HCT116 (cell line): ENCODE measurements around the gene TBX2. TPM values are rescaled to one million over a fixed set of nuclear protein-coding genes. Genes with fewer than 3 reads are reported as not detected.

Experiments used
- ATAC-seq: fragments of 200-7000 bp; cut with Tn5 transposase; 2 replicates; pipeline ENCODE4 v1.9.1; 2020; ENCODE audit warnings: mild to moderate bottlenecking, moderate library complexity
- BruUV-seq: library from RNA; stranded (reverse); fragments of 400-500 nt; replicated peaks from 2 replicates; lab custom pipeline; 2021; lab: Mats Ljungman, UMichigan
- CTCF ChIA-PET: fragments of 300-600 bp; sonication (Branson Sonifier 250); formaldehyde crosslinking; loops from one replicate; lab custom pipeline; 2021; ENCODE audit warnings: antibody characterized with exemption; lab: Charles Lee
- POLR2A ChIA-PET: fragments of 300-600, 350-600 bp; sonication (Branson Sonifier 250); formaldehyde crosslinking; loops from one replicate; lab custom pipeline; 2021; ENCODE audit warnings: antibody characterized with exemption; lab: Charles Lee
- RAD21 ChIA-PET, 2 experiments: fragments of 300-600 bp; sonication (Branson Sonifier 250); formaldehyde crosslinking; loops; one replicate each; lab custom pipeline; 2023; ENCODE audit warnings: low total read pairs in 2 of 2; ENCODE audit not compliant: uncharacterized antibody in 2 of 2, unreplicated experiment in 2 of 2, low non-redundant PET in 1 of 2; lab: Charles Lee
- DNase-seq: peaks from one replicate; pipeline ENCODE4 v3.0.0-alpha.2; 2010; ENCODE audit warnings: low read depth, low spot score
- H2AFZ ChIP-seq: fragments of 200-600 bp; shearing (Covaris generic), sonication (generic); 2 replicates; pipeline ENCODE4 v1.6.1; 2017; ENCODE audit warnings: low read depth, mixed run types, mixed read lengths, antibody characterized with exemption, low read length; ENCODE audit not compliant: poor library complexity, severe bottlenecking
- H3K27ac ChIP-seq: 2 replicates; pipeline ENCODE4 v1.5.1; 2012; ENCODE audit warnings: low read depth, low read length
- H3K27me3 ChIP-seq: fragments of 200-600 bp; sonication (generic); 2 replicates; pipeline ENCODE4 v1.6.1; 2016; ENCODE audit warnings: mixed run types, low read length, mixed read lengths; ENCODE audit not compliant: insufficient read depth
- H3K36me3 ChIP-seq, 2 experiments: fragments of 200-500 bp in 1 of 2; fragments of 200-600 bp in 1 of 2; sonication (Bioruptor generic) in 1 of 2; sonication (generic) in 1 of 2; 2 replicates each; pipeline versions ENCODE4 v1.5.1 to v1.6.1; 2014 to 2016; ENCODE audit warnings: low read length in 2 of 2, inconsistent platforms in 1 of 2, mixed read lengths in 1 of 2, mixed run types in 1 of 2; ENCODE audit not compliant: insufficient read depth in 2 of 2, control insufficient read depth in 1 of 2
- H3K4me1 ChIP-seq, 2 experiments: fragments of 200-600 bp in 1 of 2; sonication (generic) in 1 of 2; 2 replicates each; pipeline versions ENCODE4 v1.5.1 to v1.6.1; 2012 to 2017; ENCODE audit warnings: low read length in 2 of 2, inconsistent platforms in 1 of 2, mild to moderate bottlenecking in 1 of 2, mixed read lengths in 1 of 2, mixed run types in 1 of 2, moderate library complexity in 1 of 2; ENCODE audit not compliant: insufficient read depth in 2 of 2, control insufficient read depth in 1 of 2
- H3K4me2 ChIP-seq: fragments of 200-600 bp; sonication (generic); 2 replicates; pipeline ENCODE4 v1.6.1; 2017; ENCODE audit warnings: mixed run types, low read length, mixed read lengths
- H3K4me3 ChIP-seq, 2 experiments: fragments of 200-600 bp in 1 of 2; sonication (generic) in 1 of 2; replicated peaks in 1 of 2; 2 replicates each; pipeline ENCODE4 v1.5.1; 2011 to 2016; ENCODE audit warnings: low read length in 2 of 2, control low read depth in 1 of 2, low read depth in 1 of 2, mild to moderate bottlenecking in 1 of 2, mixed read lengths in 1 of 2, mixed run types in 1 of 2
- H3K79me2 ChIP-seq: fragments of 200-600 bp; sonication (generic); 2 replicates; pipeline ENCODE4 v1.6.1; 2017; ENCODE audit warnings: mild to moderate bottlenecking, mixed run types, low read length, moderate library complexity, mixed read lengths; ENCODE audit not compliant: insufficient read depth
- H3K9ac ChIP-seq: fragments of 200-600 bp; sonication (generic); 2 replicates; pipeline ENCODE4 v1.6.1; 2016; ENCODE audit warnings: low read length, mixed read lengths
- H3K9me2 ChIP-seq: fragments of 200-600 bp; sonication (generic), shearing (Covaris generic); 2 replicates; pipeline ENCODE4 v1.6.1; 2017; ENCODE audit warnings: mixed run types, mild to moderate bottlenecking, moderate library complexity; ENCODE audit not compliant: insufficient read depth
- H3K9me3 ChIP-seq, 2 experiments: fragments of 200-500 bp in 1 of 2; fragments of 200-600 bp in 1 of 2; sonication (Bioruptor generic) in 1 of 2; sonication (generic) in 1 of 2; 2 replicates each; pipeline ENCODE4 v1.6.1; 2014 to 2017; ENCODE audit warnings: low read length in 2 of 2, mixed read lengths in 2 of 2, inconsistent platforms in 1 of 2, low read depth in 1 of 2, mild to moderate bottlenecking in 1 of 2, mixed run types in 1 of 2, moderate library complexity in 1 of 2; ENCODE audit not compliant: control insufficient read depth in 1 of 2, insufficient read depth in 1 of 2
- H4K20me1 ChIP-seq: fragments of 200-600 bp; sonication (generic), shearing (Covaris generic); 2 replicates; pipeline ENCODE4 v1.6.1; 2017; ENCODE audit warnings: mixed run types, mild to moderate bottlenecking, moderate library complexity; ENCODE audit not compliant: insufficient read depth
- ATF3 ChIP-seq: IDR thresholded peaks from 2 replicates; pipeline ENCODE4 v1.6.1; 2012
- CBX3 ChIP-seq: IDR thresholded peaks from 2 replicates; pipeline ENCODE4 v1.6.1; 2012; ENCODE audit warnings: low read depth
- CTCF ChIP-seq, 3 experiments: fragments of 200-600 bp in 1 of 3; sonication (generic) in 1 of 3; IDR thresholded peaks in 2 of 3; conservative IDR thresholded peaks in 1 of 3; 2 replicates each; pipeline ENCODE4 v1.5.1; 2012 to 2017; ENCODE audit warnings: low read depth in 2 of 3, low read length in 2 of 3, antibody characterized with exemption in 1 of 3, borderline replicate concordance in 1 of 3, control low read depth in 1 of 3, mild to moderate bottlenecking in 1 of 3, mixed read lengths in 1 of 3, mixed run types in 1 of 3, moderate library complexity in 1 of 3; ENCODE audit not compliant: insufficient read depth in 1 of 3
- EGR1 ChIP-seq: IDR thresholded peaks from 2 replicates; pipeline ENCODE4 v1.6.1; 2012; ENCODE audit warnings: low read depth
- ELF1 ChIP-seq: IDR thresholded peaks from 2 replicates; pipeline ENCODE4 v1.6.1; 2012; ENCODE audit warnings: low read depth, borderline replicate concordance
- EZH2phosphoT487 ChIP-seq: fragments of 200-600 bp; IDR thresholded peaks from 2 replicates; pipeline ENCODE4 v1.6.1; 2018; ENCODE audit warnings: antibody characterized with exemption, borderline replicate concordance
- FOSL1 ChIP-seq: IDR thresholded peaks from 2 replicates; pipeline ENCODE4 v1.6.1; 2012; ENCODE audit warnings: low read depth
- JUND ChIP-seq: IDR thresholded peaks from 2 replicates; pipeline ENCODE4 v1.6.1; 2012
- MAX ChIP-seq: IDR thresholded peaks from 2 replicates; pipeline ENCODE4 v1.6.1; 2012
- POLR2A ChIP-seq: IDR thresholded peaks from 2 replicates; pipeline ENCODE4 v1.7.0; 2011; ENCODE audit warnings: borderline replicate concordance; ENCODE audit not compliant: insufficient read depth, insufficient read length; ENCODE audit errors: extremely low read depth
- POLR2AphosphoS5 ChIP-seq: IDR thresholded peaks from 2 replicates; pipeline ENCODE4 v1.6.1; 2011; ENCODE audit warnings: mild to moderate bottlenecking, low read depth, low read length, moderate library complexity
- RAD21 ChIP-seq: IDR thresholded peaks from 2 replicates; pipeline ENCODE4 v1.6.1; 2012; ENCODE audit warnings: low read depth, mild to moderate bottlenecking
- SIN3A ChIP-seq: IDR thresholded peaks from 2 replicates; pipeline ENCODE4 v1.6.1; 2012; ENCODE audit warnings: low read depth
- SP1 ChIP-seq: IDR thresholded peaks from 2 replicates; pipeline ENCODE4 v1.6.1; 2012; ENCODE audit warnings: low read depth
- SRF ChIP-seq: IDR thresholded peaks from 2 replicates; pipeline ENCODE4 v1.6.1; 2012; ENCODE audit warnings: low read depth
- TCF7L2 ChIP-seq: IDR thresholded peaks from 2 replicates; pipeline ENCODE4 v1.7.0; 2011; ENCODE audit warnings: borderline replicate concordance, inconsistent platforms; ENCODE audit not compliant: insufficient read depth, insufficient read length; ENCODE audit errors: extremely low read depth
- YY1 ChIP-seq: IDR thresholded peaks from 2 replicates; pipeline ENCODE4 v1.6.1; 2011; ENCODE audit warnings: low read length, low read depth, moderate library complexity, mild to moderate bottlenecking; ENCODE audit not compliant: insufficient replicate concordance; ENCODE audit errors: extremely low read depth
- ZBTB33 ChIP-seq: IDR thresholded peaks from 2 replicates; pipeline ENCODE4 v1.6.1; 2011; ENCODE audit warnings: mild to moderate bottlenecking, low read length, moderate library complexity; ENCODE audit not compliant: insufficient replicate concordance; ENCODE audit errors: extremely low read depth
- ZFX ChIP-seq: fragments of 450-650 bp; IDR thresholded peaks from 2 replicates; pipeline ENCODE4 v1.6.1; 2017
- intact Hi-C: fragments of 100-400 bp; cut with micrococcal nuclease; formaldehyde crosslinking; loops from 2 replicates; pipeline ENCODE4 v1.10.0; 2022
- total RNA-seq: library from RNA; stranded (reverse); gene quantifications from one replicate; pipeline ENCODE4 v1.2.1, GENCODE V29; 2021; ENCODE audit not compliant: unreplicated experiment
- TF ChIP-seq, protein P1 (sequence below): IDR thresholded peaks from 2 replicates; pipeline ENCODE4 v1.6.1; 2012; ENCODE audit warnings: low read depth

Gene TBX2
- total RNA-seq, 1 experiment from 2014 or later, result 0.71 TPM

DNA sequence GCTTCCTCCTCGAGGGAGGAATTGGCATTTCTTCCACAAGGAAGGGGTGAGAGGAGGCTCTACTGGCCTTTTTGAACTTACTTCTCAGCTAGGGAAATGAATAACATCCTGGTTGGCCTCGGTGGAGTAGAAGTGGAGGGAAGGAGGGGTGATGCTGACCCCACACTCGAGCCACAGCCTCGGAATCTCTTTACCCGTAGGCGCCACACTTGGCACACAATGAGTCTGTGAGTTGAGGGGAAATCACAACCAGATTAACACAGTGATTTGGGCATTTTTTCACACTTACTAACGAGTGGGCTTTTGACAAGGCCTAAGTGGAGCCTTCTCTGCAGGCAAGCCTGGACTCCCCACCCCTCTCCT, 47.3 kb upstream of the TBX2 start:
- no peak for DNase-seq
- H3K4me2 ChIP-seq, result no peak overlapping the region
- H3K9me2 ChIP-seq, result no peaks in the 10 kb centered on the region
- H3K27me3 ChIP-seq, result no peaks in the 10 kb centered on the region
- intact Hi-C loops, result no loop called here
- H3K9ac ChIP-seq, result no peak overlapping the region
- no peaks in the 10 kb centered on the region for H3K79me2 ChIP-seq
- no peak overlapping the region for H3K27ac ChIP-seq
- no peak overlapping the region for H3K4me3 ChIP-seq
- RAD21 ChIA-PET, result no interaction called here
- TF ChIP-seq MAX (no peak), EZH2phosphoT487 (no peak), ELF1 (no peak), EGR1 (no peak), FOSL1 (no peak), JUND (no peak), CBX3 (no peak), TCF7L2 (no peak), YY1 (no peak), SIN3A (no peak), RAD21 (no peak), ATF3 (no peak), CTCF (IDR thresholded peaks at IDR 0.05 in 2 of 3, conservative IDR thresholded peaks at IDR 0.05 in 1 of 3; ENCODE audit: borderline replicate concordance in 1 of 3, insufficient read depth in 1 of 3, low read depth in 2 of 3, low read length in 2 of 3) (no peak), ZBTB33 (no peak), ZFX (no peak), POLR2AphosphoS5 (no peak), SP1 (no peak), SRF (no peak), POLR2A (no peak)
- TF ChIP-seq, protein P1, sequence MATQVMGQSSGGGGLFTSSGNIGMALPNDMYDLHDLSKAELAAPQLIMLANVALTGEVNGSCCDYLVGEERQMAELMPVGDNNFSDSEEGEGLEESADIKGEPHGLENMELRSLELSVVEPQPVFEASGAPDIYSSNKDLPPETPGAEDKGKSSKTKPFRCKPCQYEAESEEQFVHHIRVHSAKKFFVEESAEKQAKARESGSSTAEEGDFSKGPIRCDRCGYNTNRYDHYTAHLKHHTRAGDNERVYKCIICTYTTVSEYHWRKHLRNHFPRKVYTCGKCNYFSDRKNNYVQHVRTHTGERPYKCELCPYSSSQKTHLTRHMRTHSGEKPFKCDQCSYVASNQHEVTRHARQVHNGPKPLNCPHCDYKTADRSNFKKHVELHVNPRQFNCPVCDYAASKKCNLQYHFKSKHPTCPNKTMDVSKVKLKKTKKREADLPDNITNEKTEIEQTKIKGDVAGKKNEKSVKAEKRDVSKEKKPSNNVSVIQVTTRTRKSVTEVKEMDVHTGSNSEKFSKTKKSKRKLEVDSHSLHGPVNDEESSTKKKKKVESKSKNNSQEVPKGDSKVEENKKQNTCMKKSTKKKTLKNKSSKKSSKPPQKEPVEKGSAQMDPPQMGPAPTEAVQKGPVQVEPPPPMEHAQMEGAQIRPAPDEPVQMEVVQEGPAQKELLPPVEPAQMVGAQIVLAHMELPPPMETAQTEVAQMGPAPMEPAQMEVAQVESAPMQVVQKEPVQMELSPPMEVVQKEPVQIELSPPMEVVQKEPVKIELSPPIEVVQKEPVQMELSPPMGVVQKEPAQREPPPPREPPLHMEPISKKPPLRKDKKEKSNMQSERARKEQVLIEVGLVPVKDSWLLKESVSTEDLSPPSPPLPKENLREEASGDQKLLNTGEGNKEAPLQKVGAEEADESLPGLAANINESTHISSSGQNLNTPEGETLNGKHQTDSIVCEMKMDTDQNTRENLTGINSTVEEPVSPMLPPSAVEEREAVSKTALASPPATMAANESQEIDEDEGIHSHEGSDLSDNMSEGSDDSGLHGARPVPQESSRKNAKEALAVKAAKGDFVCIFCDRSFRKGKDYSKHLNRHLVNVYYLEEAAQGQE, result no peak
- CTCF ChIA-PET, result no interaction called here
- no peaks in the 10 kb centered on the region for H3K36me3 ChIP-seq
- peaks cover 6 to 9% of the 10 kb centered on the region in 2 experiments for H3K4me1 ChIP-seq
- no peaks in the 10 kb centered on the region for H4K20me1 ChIP-seq
- POLR2A ChIA-PET, result no interaction called here
- H2AFZ ChIP-seq, result no peak overlapping the region
- H3K9me3 ChIP-seq, result no peaks in the 10 kb centered on the region
- BruUV-seq, result no TSS peak
- no peak for ATAC-seq
